HEK293 (cell line): Measurements from ENCODE around the gene DMBT1.

Experiments used
- CTCF ChIA-PET: fragments of 350-600 bp; formaldehyde crosslinking; extraction: SDS; loops from one replicate; lab custom pipeline; 2021; ENCODE audit warnings: antibody characterized with exemption; lab: Yijun Ruan, JAX
- POLR2A ChIA-PET: fragments of 300-600 bp; formaldehyde crosslinking; extraction: SDS; loops from one replicate; lab custom pipeline; 2020; ENCODE audit warnings: antibody characterized with exemption, inconsistent platforms; lab: Yijun Ruan, JAX
- H3K27ac ChIP-seq: fragments of 200-500 bp; sonication (Bioruptor generic); 2 replicates; pipeline ENCODE4 v1.5.1; 2014; ENCODE audit warnings: low read depth, low read length, control low read depth, inconsistent platforms; ENCODE audit errors: extremely low read depth
- H3K36me3 ChIP-seq, 2 experiments: fragments of 200-500 bp in 1 of 2; sonication (Bioruptor generic) in 1 of 2; 1 replicate in 1 of 2; 2 replicates in 1 of 2; pipeline ENCODE4 v1.5.1; 2014 to 2017; ENCODE audit warnings: inconsistent platforms in 2 of 2, low read length in 2 of 2; ENCODE audit not compliant: control insufficient read depth in 2 of 2, insufficient read depth in 1 of 2
- H3K4me1 ChIP-seq: fragments of 200-500 bp; sonication (Bioruptor generic); 2 replicates; pipeline ENCODE4 v1.5.1; 2014; ENCODE audit warnings: mild to moderate bottlenecking, low read length, inconsistent platforms; ENCODE audit not compliant: control insufficient read depth, insufficient read depth
- H3K4me3 ChIP-seq: 2 replicates; pipeline ENCODE4 v1.5.1; 2011; ENCODE audit warnings: low read depth, mild to moderate bottlenecking, control low read depth, low read length, moderate library complexity
- H3K9me3 ChIP-seq: fragments of 200-500 bp; sonication (Bioruptor generic); 2 replicates; pipeline ENCODE4 v1.5.1; 2014; ENCODE audit warnings: low read depth, low read length, inconsistent platforms; ENCODE audit not compliant: control insufficient read depth, insufficient read depth
- EGR2 ChIP-seq: fragments of 450-650 bp; formaldehyde crosslinking; IDR thresholded peaks from 2 replicates; pipeline ENCODE4 v1.5.1; 2016; ENCODE audit warnings: low read depth, missing biosample characterization, missing genetic modification characterization
- HOXD13 ChIP-seq: sonication (generic); formaldehyde crosslinking; IDR thresholded peaks from 2 replicates; pipeline ENCODE4 v1.8.0; 2022; ENCODE audit warnings: missing genetic modification reagents, borderline replicate concordance
- KLF7 ChIP-seq: fragments of 450-650 bp; formaldehyde crosslinking; IDR thresholded peaks from 2 replicates; pipeline ENCODE4 v1.5.1; 2016; ENCODE audit warnings: missing biosample characterization, missing genetic modification characterization, borderline replicate concordance
- KLF8 ChIP-seq: fragments of 450-650 bp; formaldehyde crosslinking; IDR thresholded peaks from 2 replicates; pipeline ENCODE4 v1.5.1; 2016; ENCODE audit warnings: missing biosample characterization, missing genetic modification characterization
- MEIS1 ChIP-seq: sonication (generic); formaldehyde crosslinking; IDR thresholded peaks from 2 replicates; pipeline ENCODE4 v1.8.1; 2022; ENCODE audit warnings: missing genetic modification reagents, mild to moderate bottlenecking, borderline replicate concordance
- REST ChIP-seq: fragments of 450-650 bp; formaldehyde crosslinking; IDR thresholded peaks from 2 replicates; pipeline ENCODE4 v1.5.1; 2016; ENCODE audit warnings: missing biosample characterization, missing genetic modification characterization
- SP3 ChIP-seq: fragments of 450-650 bp; formaldehyde crosslinking; IDR thresholded peaks from 2 replicates; pipeline ENCODE4 v1.5.1; 2016; ENCODE audit warnings: missing biosample characterization, missing genetic modification characterization
- YY1 ChIP-seq: fragments of 450-650 bp; formaldehyde crosslinking; IDR thresholded peaks from 2 replicates; pipeline ENCODE4 v1.5.1; 2018; ENCODE audit warnings: missing biosample characterization, missing genetic modification characterization
- ZBTB21 ChIP-seq: fragments of 450-650 bp; formaldehyde crosslinking; IDR thresholded peaks from 2 replicates; pipeline ENCODE4 v1.5.1; 2017; ENCODE audit warnings: missing biosample characterization, missing genetic modification characterization
- ZBTB48 ChIP-seq: fragments of 450-650 bp; formaldehyde crosslinking; IDR thresholded peaks from 2 replicates; pipeline ENCODE4 v1.5.1; 2016; ENCODE audit warnings: missing biosample characterization, missing genetic modification characterization
- ZBTB8A ChIP-seq: fragments of 450-650 bp; formaldehyde crosslinking; IDR thresholded peaks from 2 replicates; pipeline ENCODE4 v1.5.1; 2016; ENCODE audit warnings: missing biosample characterization, missing genetic modification characterization
- ZFHX2 ChIP-seq: fragments of 450-650 bp; formaldehyde crosslinking; conservative IDR thresholded peaks from 2 replicates; pipeline ENCODE4 v1.5.1; 2016; ENCODE audit warnings: missing biosample characterization, missing genetic modification characterization
- ZNF10 ChIP-seq: fragments of 450-650 bp; formaldehyde crosslinking; IDR thresholded peaks from 2 replicates; pipeline ENCODE4 v1.5.1; 2017; ENCODE audit warnings: missing biosample characterization, missing genetic modification characterization
- ZNF112 ChIP-seq: fragments of 450-650 bp; formaldehyde crosslinking; IDR thresholded peaks from 2 replicates; pipeline ENCODE4 v1.5.0; 2017; ENCODE audit warnings: missing biosample characterization, missing genetic modification characterization
- ZNF146 ChIP-seq: fragments of 450-650 bp; formaldehyde crosslinking; IDR thresholded peaks from 2 replicates; pipeline ENCODE4 v1.5.1; 2016; ENCODE audit warnings: missing biosample characterization, missing genetic modification characterization
- ZNF223 ChIP-seq: fragments of 450-650 bp; formaldehyde crosslinking; IDR thresholded peaks from 2 replicates; pipeline ENCODE4 v1.5.1; 2016; ENCODE audit warnings: missing biosample characterization, missing genetic modification characterization
- ZNF302 ChIP-seq: fragments of 450-650 bp; formaldehyde crosslinking; IDR thresholded peaks from 2 replicates; pipeline ENCODE4 v1.5.1; 2016; ENCODE audit warnings: missing biosample characterization, missing genetic modification characterization, low read depth
- ZNF324 ChIP-seq: fragments of 450-650 bp; formaldehyde crosslinking; IDR thresholded peaks from 2 replicates; pipeline ENCODE4 v1.5.1; 2016; ENCODE audit warnings: missing biosample characterization, missing genetic modification characterization
- ZNF394 ChIP-seq: fragments of 450-650 bp; formaldehyde crosslinking; IDR thresholded peaks from 2 replicates; pipeline ENCODE4 v1.5.1; 2016; ENCODE audit warnings: missing biosample characterization, missing genetic modification characterization, mild to moderate bottlenecking, moderate library complexity, borderline replicate concordance
- ZNF416 ChIP-seq: fragments of 450-650 bp; formaldehyde crosslinking; IDR thresholded peaks from 2 replicates; pipeline ENCODE4 v1.5.1; 2016; ENCODE audit warnings: missing biosample characterization, missing genetic modification characterization
- ZNF449 ChIP-seq: fragments of 450-650 bp; formaldehyde crosslinking; IDR thresholded peaks from 2 replicates; pipeline ENCODE4 v1.5.1; 2017; ENCODE audit warnings: missing biosample characterization, mild to moderate bottlenecking, missing genetic modification characterization, moderate library complexity
- ZNF585B ChIP-seq: fragments of 450-650 bp; formaldehyde crosslinking; IDR thresholded peaks from 2 replicates; pipeline ENCODE4 v1.5.1; 2016; ENCODE audit warnings: missing biosample characterization, missing genetic modification characterization
- ZNF670 ChIP-seq: fragments of 450-650 bp; formaldehyde crosslinking; IDR thresholded peaks from 2 replicates; pipeline ENCODE4 v1.5.1; 2016; ENCODE audit warnings: missing biosample characterization, missing genetic modification characterization, low read depth
- ZNF707 ChIP-seq: fragments of 450-650 bp; formaldehyde crosslinking; IDR thresholded peaks from 2 replicates; pipeline ENCODE4 v1.5.1; 2016; ENCODE audit warnings: missing biosample characterization, missing genetic modification characterization
- ZNF747 ChIP-seq: fragments of 450-650 bp; formaldehyde crosslinking; IDR thresholded peaks from 2 replicates; pipeline ENCODE4 v1.5.1; 2016; ENCODE audit warnings: missing biosample characterization, missing genetic modification characterization
- ZSCAN16 ChIP-seq: fragments of 450-650 bp; formaldehyde crosslinking; IDR thresholded peaks from 2 replicates; pipeline ENCODE4 v1.5.1; 2016; ENCODE audit warnings: missing biosample characterization, missing genetic modification characterization
- TF ChIP-seq, protein P1 (sequence below): fragments of 450-650 bp; formaldehyde crosslinking; IDR thresholded peaks from 2 replicates; pipeline ENCODE4 v1.5.1; 2016; ENCODE audit warnings: missing biosample characterization, missing genetic modification characterization
- TF ChIP-seq, protein P2 (sequence below): fragments of 450-650 bp; formaldehyde crosslinking; IDR thresholded peaks from 2 replicates; pipeline ENCODE4 v1.5.1; 2016; ENCODE audit warnings: missing biosample characterization, missing genetic modification characterization

The DMBT1 gene

GRCh38 chr10:122657729-122658128, 97.2 kb downstream of the DMBT1 start:
- POLR2A ChIA-PET = no interaction called here
- CTCF ChIA-PET = interaction anchor here (0.6 to 1.9 kb wide), 2 partner anchors 9 to 13 kb away, joined by 4 to 7 read pairs; no protein-coding TSS in a partner anchor

DNA sequence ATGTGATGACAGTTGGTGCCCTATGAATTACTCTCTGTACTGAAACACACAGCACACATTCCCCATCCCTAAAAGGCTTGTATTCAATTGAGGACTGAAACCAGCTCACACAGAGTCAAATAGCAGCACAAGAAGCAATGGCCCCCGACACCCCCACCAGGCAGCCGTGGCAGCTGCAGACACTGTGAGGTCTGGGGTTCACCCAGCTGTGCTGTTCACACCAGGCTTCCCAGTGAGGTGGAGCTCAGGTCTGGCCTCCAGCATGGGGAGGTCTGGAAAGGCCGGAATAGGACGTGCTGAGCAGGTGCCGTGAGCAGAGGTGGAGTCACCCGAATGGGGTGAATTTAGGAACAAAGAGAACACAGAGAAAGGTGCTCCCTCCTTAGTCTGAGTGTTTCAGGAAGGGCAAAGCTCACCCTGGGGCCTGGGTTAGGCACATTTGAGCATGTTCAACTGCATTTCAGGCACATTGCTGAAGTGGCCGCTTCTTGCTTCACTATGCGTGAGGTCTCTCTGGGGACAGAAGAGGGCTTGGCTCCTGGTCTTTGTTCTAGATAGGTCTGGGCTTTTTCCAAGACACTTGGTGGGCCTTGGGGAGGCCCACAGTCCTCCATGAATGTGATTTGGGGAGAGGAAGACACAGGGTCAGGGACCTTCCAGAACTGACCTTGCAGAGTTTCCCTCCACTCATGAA, 97.9 kb downstream of the DMBT1 start:
- Histone ChIP-seq H3K4me1 (no peaks in the 10 kb centered on the region), H3K27ac (no peak overlapping the region), H3K9me3 (no peaks in the 10 kb centered on the region), H3K36me3 (no peaks in the 10 kb centered on the region), H3K4me3 (no peak overlapping the region)
- ChIA-PET CTCF (interaction anchor here (1.9 to 2.2 kb wide), 3 partner anchors 9 to 45 kb away, joined by 6 to 17 read pairs (median 7); no protein-coding TSS in a partner anchor), POLR2A (no interaction called here)
- TF ChIP-seq ZNF10 (no peak), EGR2 (tag by site-specific recombination) (no peak), ZBTB48 (tag by site-specific recombination) (no peak), ZNF747 (tag by site-specific recombination) (no peak), ZBTB21 (tag by site-specific recombination) (no peak), ZNF112 (tag by site-specific recombination) (no peak), ZBTB8A (tag by site-specific recombination) (no peak), HOXD13 (CRISPR knock-in tag) (no peak), YY1 (tag by site-specific recombination) (no peak)
- TF ChIP-seq, protein P1, sequence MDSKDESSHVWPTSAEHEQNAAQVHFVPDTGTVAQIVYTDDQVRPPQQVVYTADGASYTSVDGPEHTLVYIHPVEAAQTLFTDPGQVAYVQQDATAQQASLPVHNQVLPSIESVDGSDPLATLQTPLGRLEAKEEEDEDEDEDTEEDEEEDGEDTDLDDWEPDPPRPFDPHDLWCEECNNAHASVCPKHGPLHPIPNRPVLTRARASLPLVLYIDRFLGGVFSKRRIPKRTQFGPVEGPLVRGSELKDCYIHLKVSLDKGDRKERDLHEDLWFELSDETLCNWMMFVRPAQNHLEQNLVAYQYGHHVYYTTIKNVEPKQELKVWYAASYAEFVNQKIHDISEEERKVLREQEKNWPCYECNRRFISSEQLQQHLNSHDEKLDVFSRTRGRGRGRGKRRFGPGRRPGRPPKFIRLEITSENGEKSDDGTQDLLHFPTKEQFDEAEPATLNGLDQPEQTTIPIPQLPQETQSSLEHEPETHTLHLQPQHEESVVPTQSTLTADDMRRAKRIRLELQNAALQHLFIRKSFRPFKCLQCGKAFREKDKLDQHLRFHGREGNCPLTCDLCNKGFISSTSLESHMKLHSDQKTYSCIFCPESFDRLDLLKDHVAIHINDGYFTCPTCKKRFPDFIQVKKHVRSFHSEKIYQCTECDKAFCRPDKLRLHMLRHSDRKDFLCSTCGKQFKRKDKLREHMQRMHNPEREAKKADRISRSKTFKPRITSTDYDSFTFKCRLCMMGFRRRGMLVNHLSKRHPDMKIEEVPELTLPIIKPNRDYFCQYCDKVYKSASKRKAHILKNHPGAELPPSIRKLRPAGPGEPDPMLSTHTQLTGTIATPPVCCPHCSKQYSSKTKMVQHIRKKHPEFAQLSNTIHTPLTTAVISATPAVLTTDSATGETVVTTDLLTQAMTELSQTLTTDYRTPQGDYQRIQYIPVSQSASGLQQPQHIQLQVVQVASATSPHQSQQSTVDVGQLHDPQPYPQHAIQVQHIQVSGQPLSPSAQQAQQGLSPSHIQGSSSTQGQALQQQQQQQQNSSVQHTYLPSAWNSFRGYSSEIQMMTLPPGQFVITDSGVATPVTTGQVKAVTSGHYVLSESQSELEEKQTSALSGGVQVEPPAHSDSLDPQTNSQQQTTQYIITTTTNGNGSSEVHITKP (tag by site-specific recombination) = no peak

More at GRCh38 chr10:122657729-122658128, 97.2 kb downstream of the DMBT1 start:
- TF ChIP-seq ZNF223 (tag by site-specific recombination) = no peak
- no peak for TF ChIP-seq MEIS1
- no peak for TF ChIP-seq ZNF416
- TF ChIP-seq KLF7 = no peak
- TF ChIP-seq, protein P2, sequence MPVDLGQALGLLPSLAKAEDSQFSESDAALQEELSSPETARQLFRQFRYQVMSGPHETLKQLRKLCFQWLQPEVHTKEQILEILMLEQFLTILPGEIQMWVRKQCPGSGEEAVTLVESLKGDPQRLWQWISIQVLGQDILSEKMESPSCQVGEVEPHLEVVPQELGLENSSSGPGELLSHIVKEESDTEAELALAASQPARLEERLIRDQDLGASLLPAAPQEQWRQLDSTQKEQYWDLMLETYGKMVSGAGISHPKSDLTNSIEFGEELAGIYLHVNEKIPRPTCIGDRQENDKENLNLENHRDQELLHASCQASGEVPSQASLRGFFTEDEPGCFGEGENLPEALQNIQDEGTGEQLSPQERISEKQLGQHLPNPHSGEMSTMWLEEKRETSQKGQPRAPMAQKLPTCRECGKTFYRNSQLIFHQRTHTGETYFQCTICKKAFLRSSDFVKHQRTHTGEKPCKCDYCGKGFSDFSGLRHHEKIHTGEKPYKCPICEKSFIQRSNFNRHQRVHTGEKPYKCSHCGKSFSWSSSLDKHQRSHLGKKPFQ (tag by site-specific recombination) = no peak
- TF ChIP-seq ZNF146 (tag by site-specific recombination) = no peak
- no peak for TF ChIP-seq ZNF585B (tag by site-specific recombination)
- no peak for TF ChIP-seq ZNF670 (tag by site-specific recombination)
- no peak for TF ChIP-seq KLF8 (tag by site-specific recombination)
- no peak for TF ChIP-seq ZSCAN16 (tag by site-specific recombination)
- no peak for TF ChIP-seq SP3 (tag by site-specific recombination)
- TF ChIP-seq EGR2 (tag by site-specific recombination) = no peak
- no peak for TF ChIP-seq ZFHX2 (tag by site-specific recombination)
- no peak for TF ChIP-seq ZNF394
- no peak for TF ChIP-seq ZNF324 (tag by site-specific recombination)
- TF ChIP-seq REST (tag by site-specific recombination) = no peak
- TF ChIP-seq ZNF449 (tag by site-specific recombination) = no peak
- TF ChIP-seq ZNF707 = no peak
- no peak for TF ChIP-seq ZNF302 (tag by site-specific recombination)
- TF ChIP-seq, all 188 proteins: peak for 0
- H3K4me1 ChIP-seq = no peaks in the 10 kb centered on the region
- H3K36me3 ChIP-seq = no peaks in the 10 kb centered on the region
- no peak overlapping the region for H3K27ac ChIP-seq
- no peak overlapping the region for H3K4me3 ChIP-seq
- H3K9me3 ChIP-seq = no peaks in the 10 kb centered on the region
